Lower leg skin (tissue), 4 donors: ENCODE data around the gene FOXR1. TPM values are rescaled to one million over a fixed set of nuclear protein-coding genes. Genes with fewer than 3 reads are reported as not detected.

Experiments used
- DNase-seq, 2 donors: peaks; one replicate each; pipeline ENCODE4 v3.0.0-alpha.2; 2019; ENCODE audit warnings: low spot score in 2 of 2
- H3K4me3 ChIP-seq: fragments of 200-600 bp; sonication (generic); 2 replicates; pipeline ENCODE4 v1.5.1; 2017; ENCODE audit warnings: mild to moderate bottlenecking, low read depth; ENCODE audit not compliant: poor library complexity, severe bottlenecking
- POLR2A ChIP-seq, 2 donors: fragments of 450-650 bp; IDR thresholded peaks; one replicate each; pipeline ENCODE4 v1.6.1; 2016 to 2017; ENCODE audit warnings: antibody characterized with exemption in 2 of 2, mild to moderate bottlenecking in 1 of 2, moderate library complexity in 1 of 2
- WGBS, 2 donors: methylation state at CpG; one replicate each; pipeline ENCODE4 v1.1.5; 2018; 5-methylcytosine and 5-hydroxymethylcytosine counted together
- intact Hi-C: fragments of 100-400 bp; cut with DNase I; formaldehyde crosslinking; loops from one replicate; pipeline ENCODE4 v1.15.0; 2023; ENCODE audit warnings: low total_unique reads
- total RNA-seq, 4 donors: library from RNA; depleted of rRNA; stranded (reverse); fragments of >200 nt; gene quantifications; one replicate each; pipeline ENCODE4 v1.1.0, GENCODE V29; 2016
- TF ChIP-seq, protein P1 (sequence below), 3 donors: fragments of 450-650 bp; IDR thresholded peaks; one replicate each; pipeline ENCODE4 v1.5.1; 2016; ENCODE audit warnings: antibody characterized with exemption in 3 of 3, mild to moderate bottlenecking in 3 of 3, moderate library complexity in 2 of 3

The FOXR1 gene
- total RNA-seq, 4 donors from 2014 or later, result not detected

DNA sequence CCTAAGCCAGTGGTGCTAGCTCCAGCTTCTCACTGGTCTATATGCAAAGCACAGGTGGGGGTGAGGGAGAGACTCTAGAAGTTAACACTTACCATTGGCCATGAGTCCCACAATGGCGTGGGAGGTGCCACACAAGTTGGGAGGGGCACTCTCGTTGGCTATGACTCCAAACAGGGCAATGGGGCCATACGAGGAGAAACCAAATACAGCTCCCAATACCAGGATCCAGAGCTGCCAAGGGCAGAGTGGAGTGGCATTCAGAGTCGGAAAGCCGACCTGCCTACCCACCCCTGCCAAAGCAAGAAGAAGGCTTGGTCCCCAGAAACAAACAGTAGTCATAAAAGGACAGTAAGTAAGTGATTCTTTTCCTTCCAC, 53.5 kb downstream of the FOXR1 start:
- intact Hi-C loops, result no loop called here
- no peak overlapping the region for H3K4me3 ChIP-seq
- TF ChIP-seq, protein P1, sequence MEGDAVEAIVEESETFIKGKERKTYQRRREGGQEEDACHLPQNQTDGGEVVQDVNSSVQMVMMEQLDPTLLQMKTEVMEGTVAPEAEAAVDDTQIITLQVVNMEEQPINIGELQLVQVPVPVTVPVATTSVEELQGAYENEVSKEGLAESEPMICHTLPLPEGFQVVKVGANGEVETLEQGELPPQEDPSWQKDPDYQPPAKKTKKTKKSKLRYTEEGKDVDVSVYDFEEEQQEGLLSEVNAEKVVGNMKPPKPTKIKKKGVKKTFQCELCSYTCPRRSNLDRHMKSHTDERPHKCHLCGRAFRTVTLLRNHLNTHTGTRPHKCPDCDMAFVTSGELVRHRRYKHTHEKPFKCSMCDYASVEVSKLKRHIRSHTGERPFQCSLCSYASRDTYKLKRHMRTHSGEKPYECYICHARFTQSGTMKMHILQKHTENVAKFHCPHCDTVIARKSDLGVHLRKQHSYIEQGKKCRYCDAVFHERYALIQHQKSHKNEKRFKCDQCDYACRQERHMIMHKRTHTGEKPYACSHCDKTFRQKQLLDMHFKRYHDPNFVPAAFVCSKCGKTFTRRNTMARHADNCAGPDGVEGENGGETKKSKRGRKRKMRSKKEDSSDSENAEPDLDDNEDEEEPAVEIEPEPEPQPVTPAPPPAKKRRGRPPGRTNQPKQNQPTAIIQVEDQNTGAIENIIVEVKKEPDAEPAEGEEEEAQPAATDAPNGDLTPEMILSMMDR (IDR thresholded peaks at IDR 0.05), result no peak
- no peak for TF ChIP-seq POLR2A (IDR thresholded peaks at IDR 0.05)
- WGBS, 2 donors, result 66 to 70% methylated on average over 5 of the region's 5 CpGs
- DNase-seq, result no peak

DNA sequence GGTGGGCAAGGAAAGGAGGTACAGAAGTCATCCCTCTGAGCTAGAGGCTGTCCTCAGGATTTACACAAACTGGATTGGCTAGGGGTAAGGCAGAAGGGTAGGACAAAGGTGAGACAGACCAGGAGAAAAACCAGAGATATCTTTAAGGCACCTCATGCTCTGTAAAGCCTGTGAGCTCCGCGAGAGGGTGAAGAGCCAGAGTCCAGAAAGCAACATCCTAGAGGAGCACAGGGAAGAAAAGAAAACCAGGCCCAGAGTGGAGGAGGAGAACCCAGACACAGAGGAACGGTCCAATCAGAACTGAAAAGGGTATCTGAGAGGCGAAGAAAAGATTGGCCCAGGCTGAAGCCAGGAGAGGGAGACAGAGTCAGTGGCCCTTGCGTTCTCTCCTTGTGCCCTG, 54.0 kb downstream of the FOXR1 start:
- intact Hi-C loops, result no loop called here
- WGBS, 2 donors, result 92 to 93% methylated on average over 5 of the region's 5 CpGs
- H3K4me3 ChIP-seq, result no peak overlapping the region
- DNase-seq, result no peak
- TF ChIP-seq, protein P1 (IDR thresholded peaks at IDR 0.05), result no peak
- no peak for TF ChIP-seq POLR2A (IDR thresholded peaks at IDR 0.05)

DNA sequence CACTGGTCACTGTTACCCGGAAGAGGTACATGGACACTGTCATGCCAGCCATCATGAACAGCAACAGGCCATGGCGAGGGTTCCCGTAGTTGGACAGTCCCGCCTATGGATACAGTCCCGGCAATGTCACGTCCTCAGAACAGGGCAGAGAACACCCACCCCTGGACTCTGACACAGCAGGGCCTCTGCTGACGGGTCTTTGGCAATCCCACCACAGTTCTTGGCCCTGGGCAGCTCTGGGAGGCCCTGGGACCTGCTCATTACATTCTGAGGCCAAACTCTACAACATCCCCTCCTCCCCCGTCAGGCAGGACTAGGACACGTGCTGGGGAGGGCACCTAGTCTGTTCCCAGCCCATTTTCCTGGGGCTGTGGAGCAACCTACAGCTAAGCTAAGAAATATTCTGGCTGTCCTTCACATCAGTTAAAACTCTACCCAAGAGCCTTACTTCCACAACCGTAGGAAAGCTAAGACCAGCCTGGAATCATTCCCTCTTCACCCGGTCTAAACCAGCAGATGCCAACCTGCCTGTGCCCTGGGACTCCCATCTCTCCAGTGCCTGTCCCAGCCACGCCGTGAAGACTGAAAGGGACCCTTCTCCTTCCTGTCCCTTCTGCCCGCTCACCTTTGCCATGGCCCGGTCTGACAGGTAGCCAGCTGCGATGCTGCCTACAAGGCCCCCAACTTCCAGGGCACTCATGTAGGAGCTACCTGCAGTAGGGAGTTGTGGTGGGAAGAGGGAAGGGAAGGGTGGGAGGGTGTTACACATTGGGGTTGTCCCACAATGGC, 54.6 kb downstream of the FOXR1 start:
- no peak for DNase-seq
- TF ChIP-seq POLR2A (IDR thresholded peaks at IDR 0.05), result no peak
- TF ChIP-seq, protein P1 (IDR thresholded peaks at IDR 0.05), result no peak
- no peak overlapping the region for H3K4me3 ChIP-seq
- 83 to 91% methylated on average over 16 of the region's 16 CpGs for WGBS, 2 donors
- intact Hi-C loops, result no loop called here

DNA sequence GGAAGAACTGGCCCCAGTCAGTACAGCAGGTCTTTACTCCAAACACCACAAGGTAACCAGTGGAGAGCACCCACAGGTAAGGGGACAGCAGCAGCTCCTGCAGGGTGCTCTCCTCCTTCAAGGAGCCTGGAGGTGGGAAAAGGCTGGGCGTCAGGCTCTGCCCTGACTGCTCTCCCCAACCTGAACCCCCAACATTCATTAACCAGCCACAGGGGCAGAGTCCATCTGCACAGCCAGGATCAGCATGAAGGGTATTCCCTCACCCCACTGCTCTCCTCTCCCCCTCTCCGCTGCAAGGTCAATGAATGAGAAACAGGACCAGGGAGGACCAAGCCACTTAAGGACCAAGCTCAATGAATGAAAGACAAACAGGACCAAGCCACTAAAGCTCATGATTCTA, 55.4 kb downstream of the FOXR1 start:
- intact Hi-C loops, result no loop called here
- no peak for TF ChIP-seq POLR2A (IDR thresholded peaks at IDR 0.05)
- TF ChIP-seq, protein P1 (IDR thresholded peaks at IDR 0.05), result no peak
- no peak overlapping the region for H3K4me3 ChIP-seq
- WGBS, 2 donors, result 85 to 100% methylated on average over 2 of the region's 2 CpGs
- DNase-seq, result no peak

DNA sequence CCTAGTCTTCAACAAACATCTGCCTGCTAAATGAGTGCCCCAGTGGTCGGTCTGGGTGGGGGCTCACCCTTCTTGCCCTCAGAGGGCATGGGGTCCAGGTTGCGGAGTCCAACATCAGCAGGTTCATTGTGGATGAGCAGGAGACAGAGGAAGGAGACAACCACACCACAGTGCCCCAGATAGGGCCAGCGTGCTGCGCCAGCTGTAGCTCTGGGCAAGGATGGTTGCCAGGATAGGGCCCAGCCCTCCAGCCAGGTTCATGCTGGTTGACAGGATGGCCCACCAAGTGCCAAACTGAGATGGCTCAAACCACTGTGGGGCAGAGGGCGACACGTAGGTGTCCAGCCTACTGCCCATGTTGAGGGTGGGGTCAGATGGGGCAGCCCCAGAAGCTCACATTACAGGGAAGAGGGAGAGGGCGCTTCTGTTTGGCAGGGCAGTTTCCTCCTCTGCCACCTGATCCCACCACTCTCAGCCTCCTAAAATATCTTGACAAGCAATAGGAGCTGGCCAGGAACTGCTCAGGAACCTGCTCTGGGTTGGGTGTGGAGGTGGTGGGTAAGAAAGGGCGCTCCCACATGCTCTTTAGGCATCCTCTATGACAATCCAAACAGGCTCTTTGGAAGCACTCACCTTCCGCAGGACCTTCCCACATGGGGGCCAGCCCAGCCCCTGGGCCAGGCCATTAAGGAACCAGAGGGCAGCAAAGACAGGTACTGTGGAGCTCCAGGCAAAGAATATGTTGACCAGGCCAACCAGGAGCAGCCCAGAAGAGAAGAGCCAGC, 56.2 kb downstream of the FOXR1 start:
- 95% methylated on average over 9 of the region's 9 CpGs for WGBS, 2 donors
- no peak for TF ChIP-seq POLR2A (IDR thresholded peaks at IDR 0.05)
- TF ChIP-seq, protein P1 (IDR thresholded peaks at IDR 0.05), result no peak
- intact Hi-C loops, result no loop called here
- no peak for DNase-seq
- H3K4me3 ChIP-seq, result no peak overlapping the region
